ENCODE data around the gene AK3. TPM values are rescaled to one million over a fixed set of nuclear protein-coding genes. Genes with fewer than 3 reads are reported as not detected.

AK3 gene
- total and polyA plus RNA-seq, 10 of the 15 experiments (the other 5 are each of a cell fraction or from before 2014, with no cell fraction given): 14.2 to 86.6 (median 43.9) TPM

GRCh38 chr9:4706021-4706420, 35.0 kb downstream of the AK3 start:
- 98% methylated on average over 2 of the region's 2 CpGs for WGBS (ENCODE audit: insufficient coverage, insufficient replicate concordance, low lambda C conversion rate, missing lambda C conversion rate)
- in situ Hi-C loops (cut with MboI) (no loop called here), intact Hi-C loops (cut with micrococcal nuclease; ENCODE audit: unreplicated experiment) (no loop called here)
- FAIRE-seq: no peak
- H3K9ac ChIP-seq (ENCODE audit: control insufficient read depth, insufficient read depth, low read length): no peak overlapping the region
- H2AFZ ChIP-seq (ENCODE audit: control insufficient read depth, low read depth, low read length): no peak overlapping the region
- no peak overlapping the region for H3K4me2 ChIP-seq (ENCODE audit: control insufficient read depth, insufficient read depth)
- DNase-seq (ENCODE audit: low read depth, low spot score): no peak
- TF ChIP-seq, protein P1, sequence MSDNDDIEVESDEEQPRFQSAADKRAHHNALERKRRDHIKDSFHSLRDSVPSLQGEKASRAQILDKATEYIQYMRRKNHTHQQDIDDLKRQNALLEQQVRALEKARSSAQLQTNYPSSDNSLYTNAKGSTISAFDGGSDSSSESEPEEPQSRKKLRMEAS (IDR thresholded peaks at IDR 0.05; ENCODE audit: low read depth, low read length): no peak
- TF ChIP-seq CREM (IDR thresholded peaks at IDR 0.05; ENCODE audit: low read depth) (no peak), POLR2A (IDR thresholded peaks at IDR 0.05; ENCODE audit: low read depth, low read length) (no peak), CHD1 (IDR thresholded peaks at IDR 0.05; ENCODE audit: low read depth, low read length) (no peak), BACH1 (IDR thresholded peaks at IDR 0.05; ENCODE audit: borderline replicate concordance) (no peak), NR2F1 (conservative IDR thresholded peaks at IDR 0.05) (no peak), TCF7 (IDR thresholded peaks at IDR 0.05; ENCODE audit: borderline replicate concordance) (no peak), ZNF207 (IDR thresholded peaks at IDR 0.05; ENCODE audit: borderline replicate concordance) (no peak), MEF2B (IDR thresholded peaks at IDR 0.05; ENCODE audit: partially characterized antibody, poor library complexity, severe bottlenecking) (no peak), TCF3 (IDR thresholded peaks at IDR 0.05; ENCODE audit: borderline replicate concordance, insufficient read depth, low read depth, low read length) (no peak), ZBED1 (IDR thresholded peaks at IDR 0.05; ENCODE audit: borderline replicate concordance) (no peak), STAT3 (IDR thresholded peaks at IDR 0.05; ENCODE audit: low read depth, low read length) (no peak), NFYA (IDR thresholded peaks at IDR 0.05; ENCODE audit: borderline replicate concordance, low read depth, low read length) (no peak), RFX5 (IDR thresholded peaks at IDR 0.05; ENCODE audit: low read depth, low read length) (no peak), YY1 (IDR thresholded peaks at IDR 0.05; ENCODE audit: low read depth, low read length) (no peak)
- TF ChIP-seq, protein P2, sequence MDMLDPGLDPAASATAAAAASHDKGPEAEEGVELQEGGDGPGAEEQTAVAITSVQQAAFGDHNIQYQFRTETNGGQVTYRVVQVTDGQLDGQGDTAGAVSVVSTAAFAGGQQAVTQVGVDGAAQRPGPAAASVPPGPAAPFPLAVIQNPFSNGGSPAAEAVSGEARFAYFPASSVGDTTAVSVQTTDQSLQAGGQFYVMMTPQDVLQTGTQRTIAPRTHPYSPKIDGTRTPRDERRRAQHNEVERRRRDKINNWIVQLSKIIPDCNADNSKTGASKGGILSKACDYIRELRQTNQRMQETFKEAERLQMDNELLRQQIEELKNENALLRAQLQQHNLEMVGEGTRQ (IDR thresholded peaks at IDR 0.05; ENCODE audit: borderline replicate concordance, low read depth, low read length): no peak
- no peaks in the 10 kb centered on the region for H3K9me3 ChIP-seq (replicated peaks; ENCODE audit: control insufficient read depth, insufficient read depth, low read length)
- no peaks in the 10 kb centered on the region for H3K79me2 ChIP-seq (ENCODE audit: control insufficient read depth, insufficient read depth, low read length)
- ChIA-PET SMC1A (ENCODE audit: uncharacterized antibody, unreplicated experiment) (interaction anchor here (1.1 kb wide), 1 partner anchor 63 kb away, joined by 3 read pairs; no protein-coding TSS in a partner anchor), CTCF (no interaction called here), POLR2A (no interaction called here), RAD21 (ENCODE audit: unreplicated experiment) (no interaction called here)
- H3K4me3 ChIP-seq: no peak overlapping the region
- no peaks in the 10 kb centered on the region for H3K27me3 ChIP-seq (replicated peaks in 1 of 2; ENCODE audit: control insufficient read depth in 2 of 2, insufficient read depth in 2 of 2, low read length in 1 of 2)
- no peaks in the 10 kb centered on the region for H3K4me1 ChIP-seq (ENCODE audit: control insufficient read depth, insufficient read depth, low read length)
- no peaks in the 10 kb centered on the region for H4K20me1 ChIP-seq (ENCODE audit: control insufficient read depth, insufficient read depth)
- no TSS peak for BruUV-seq (replicated peaks)
- H3K27ac ChIP-seq (ENCODE audit: control insufficient read depth, insufficient read depth): no peak overlapping the region
- no peak for ATAC-seq
- H3K36me3 ChIP-seq (ENCODE audit: control insufficient read depth in 2 of 2, insufficient read depth in 2 of 2, low read length in 1 of 2): peaks cover 1 to 17% of the 10 kb centered on the region in 2 experiments
